Measurements from ENCODE around the gene FGGY. TPM values are rescaled to one million over a fixed set of nuclear protein-coding genes. Genes with fewer than 3 reads are reported as not detected.

FGGY gene
- total RNA-seq, 2 donors from 2014 or later = 14.1 to 14.8 TPM

DNA sequence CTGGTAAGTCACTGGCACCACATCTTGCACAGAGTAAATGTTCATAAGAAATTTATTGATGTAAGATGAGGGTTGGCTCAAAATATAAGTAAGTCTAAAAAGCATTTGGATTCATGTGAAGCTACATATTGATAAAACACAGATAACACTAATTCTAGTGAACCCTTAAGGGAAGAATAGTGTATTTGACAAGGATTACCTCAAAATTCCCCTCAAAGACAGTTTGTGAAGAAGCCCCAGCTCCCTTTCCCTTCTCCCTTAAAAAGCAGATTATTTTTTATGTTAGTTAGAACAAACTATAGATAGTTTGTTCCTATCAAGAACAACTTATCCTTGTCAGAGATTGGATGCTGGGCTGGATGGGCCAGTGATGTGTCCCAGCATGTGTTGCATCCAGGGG lies 10.7 kb downstream of the FGGY start:
- Histone ChIP-seq H3K36me3 (ENCODE audit: control insufficient read depth, insufficient read depth, low read length) (no peaks in the 10 kb centered on the region), H3K27me3 (ENCODE audit: control insufficient read depth, insufficient read depth, low read length, poor library complexity, severe bottlenecking) (no peaks in the 10 kb centered on the region), H3K9me3 (ENCODE audit: control insufficient read depth, low read length) (peaks cover 14% of the 10 kb centered on the region), H3K9ac (ENCODE audit: extremely low read depth, low read length, poor library complexity, severe bottlenecking) (no peak overlapping the region), H3K27ac (ENCODE audit: low read depth, low read length) (no peak overlapping the region), H3K4me1 (ENCODE audit: control insufficient read depth, insufficient read depth, low read length) (no peaks in the 10 kb centered on the region), H3K4me3 (ENCODE audit: low read length) (no peak overlapping the region)
- Mint-ChIP-seq H3K4me1 (peaks cover 7% of the 10 kb centered on the region), H3K4me3 (no peak overlapping the region), H3K27me3 (ENCODE audit: insufficient read depth) (no peaks in the 10 kb centered on the region), H3K36me3 (ENCODE audit: low read depth) (peaks cover 3% of the 10 kb centered on the region), H3K27ac (no peak overlapping the region), H3K9me3 (peaks cover 15% of the 10 kb centered on the region)
- no peak for DNase-seq
- TF ChIP-seq, protein P1, sequence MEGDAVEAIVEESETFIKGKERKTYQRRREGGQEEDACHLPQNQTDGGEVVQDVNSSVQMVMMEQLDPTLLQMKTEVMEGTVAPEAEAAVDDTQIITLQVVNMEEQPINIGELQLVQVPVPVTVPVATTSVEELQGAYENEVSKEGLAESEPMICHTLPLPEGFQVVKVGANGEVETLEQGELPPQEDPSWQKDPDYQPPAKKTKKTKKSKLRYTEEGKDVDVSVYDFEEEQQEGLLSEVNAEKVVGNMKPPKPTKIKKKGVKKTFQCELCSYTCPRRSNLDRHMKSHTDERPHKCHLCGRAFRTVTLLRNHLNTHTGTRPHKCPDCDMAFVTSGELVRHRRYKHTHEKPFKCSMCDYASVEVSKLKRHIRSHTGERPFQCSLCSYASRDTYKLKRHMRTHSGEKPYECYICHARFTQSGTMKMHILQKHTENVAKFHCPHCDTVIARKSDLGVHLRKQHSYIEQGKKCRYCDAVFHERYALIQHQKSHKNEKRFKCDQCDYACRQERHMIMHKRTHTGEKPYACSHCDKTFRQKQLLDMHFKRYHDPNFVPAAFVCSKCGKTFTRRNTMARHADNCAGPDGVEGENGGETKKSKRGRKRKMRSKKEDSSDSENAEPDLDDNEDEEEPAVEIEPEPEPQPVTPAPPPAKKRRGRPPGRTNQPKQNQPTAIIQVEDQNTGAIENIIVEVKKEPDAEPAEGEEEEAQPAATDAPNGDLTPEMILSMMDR (conservative IDR thresholded peaks at IDR 0.05) = no peak

DNA sequence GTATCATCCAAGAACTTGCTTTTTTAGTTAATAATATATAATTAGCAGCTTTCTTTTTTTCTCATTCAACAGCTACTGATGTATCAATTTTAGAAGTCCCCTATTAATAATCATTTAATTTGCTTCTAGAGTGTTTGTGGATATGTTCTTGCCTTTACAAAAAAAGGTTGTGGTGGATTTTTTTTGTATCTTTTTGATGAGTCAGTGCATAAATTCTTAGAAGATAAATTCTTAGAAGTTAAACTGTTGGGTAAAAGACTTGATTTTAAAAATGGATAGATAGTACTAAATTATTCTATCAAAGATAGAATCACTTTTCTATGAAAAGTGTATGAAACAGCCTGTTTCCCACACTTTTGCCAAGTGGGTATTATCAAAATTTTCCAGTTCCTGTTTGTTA lies 11.9 kb downstream of the FGGY start:
- Mint-ChIP-seq H3K4me1 (peaks cover 7% of the 10 kb centered on the region), H3K27me3 (ENCODE audit: insufficient read depth) (no peaks in the 10 kb centered on the region), H3K4me3 (no peak overlapping the region), H3K27ac (no peak overlapping the region), H3K36me3 (ENCODE audit: low read depth) (peaks cover 3% of the 10 kb centered on the region), H3K9me3 (peaks cover 15% of the 10 kb centered on the region)
- DNase-seq = no peak
- H3K4me1 ChIP-seq (ENCODE audit: control insufficient read depth, insufficient read depth, low read length) = no peaks in the 10 kb centered on the region
- no peak overlapping the region for H3K4me3 ChIP-seq (ENCODE audit: low read length)
- H3K27me3 ChIP-seq (ENCODE audit: control insufficient read depth, insufficient read depth, low read length, poor library complexity, severe bottlenecking) = no peaks in the 10 kb centered on the region
- H3K9ac ChIP-seq (ENCODE audit: extremely low read depth, low read length, poor library complexity, severe bottlenecking) = no peak overlapping the region
- TF ChIP-seq, protein P1 (conservative IDR thresholded peaks at IDR 0.05) = no peak
- H3K27ac ChIP-seq (ENCODE audit: low read depth, low read length) = no peak overlapping the region
- no peaks in the 10 kb centered on the region for H3K36me3 ChIP-seq (ENCODE audit: control insufficient read depth, insufficient read depth, low read length)
- peaks cover 14% of the 10 kb centered on the region for H3K9me3 ChIP-seq (ENCODE audit: control insufficient read depth, low read length)

DNA sequence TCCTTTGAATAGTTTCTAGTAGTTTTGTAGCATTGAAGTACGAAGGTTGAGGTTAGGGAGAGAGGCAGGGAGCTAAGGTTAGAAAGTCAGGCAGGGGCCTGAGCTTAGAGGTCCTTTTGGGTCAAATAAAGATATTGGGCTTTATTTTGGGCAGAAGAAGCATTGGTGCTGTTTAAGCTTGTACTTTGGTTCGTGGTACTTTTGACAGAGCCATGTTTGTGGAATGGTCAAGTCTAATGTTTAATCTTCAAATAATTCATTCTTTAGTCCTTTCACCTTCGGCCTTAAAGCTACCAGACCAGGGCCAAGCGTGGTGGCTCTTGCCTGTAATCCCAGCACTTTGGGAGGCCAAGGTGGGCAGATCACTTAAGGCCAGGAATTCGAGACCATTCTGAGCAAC lies 12.5 kb downstream of the FGGY start:
- no peak overlapping the region for H3K4me3 Mint-ChIP-seq
- H3K4me1 Mint-ChIP-seq = peaks cover 7% of the 10 kb centered on the region
- Histone ChIP-seq H3K4me3 (ENCODE audit: low read length) (no peak overlapping the region), H3K36me3 (ENCODE audit: control insufficient read depth, insufficient read depth, low read length) (no peaks in the 10 kb centered on the region), H3K27ac (ENCODE audit: low read depth, low read length) (no peak overlapping the region), H3K9ac (ENCODE audit: extremely low read depth, low read length, poor library complexity, severe bottlenecking) (no peak overlapping the region), H3K9me3 (ENCODE audit: control insufficient read depth, low read length) (peaks cover 14% of the 10 kb centered on the region), H3K27me3 (ENCODE audit: control insufficient read depth, insufficient read depth, low read length, poor library complexity, severe bottlenecking) (no peaks in the 10 kb centered on the region), H3K4me1 (ENCODE audit: control insufficient read depth, insufficient read depth, low read length) (no peaks in the 10 kb centered on the region)
- H3K27me3 Mint-ChIP-seq (ENCODE audit: insufficient read depth) = no peaks in the 10 kb centered on the region
- peaks cover 9% of the 10 kb centered on the region for H3K9me3 Mint-ChIP-seq
- no peak for DNase-seq
- TF ChIP-seq, protein P1 (conservative IDR thresholded peaks at IDR 0.05) = no peak
- H3K36me3 Mint-ChIP-seq (ENCODE audit: low read depth) = peaks cover 3% of the 10 kb centered on the region
- H3K27ac Mint-ChIP-seq = no peak overlapping the region
- WGBS, 2 experiments (ENCODE audit: insufficient coverage in 1 of 2, insufficient read length in 1 of 2) = 89 to 91% methylated on average over 4 to 5 of the region's 5 CpGs

Measured in endodermal cell (in vitro differentiated cells).